Ureter (tissue), 1 donor: ENCODE measurements around the gene PSMF1. TPM values are rescaled to one million over a fixed set of nuclear protein-coding genes. Genes with fewer than 3 reads are reported as not detected.
"Not testable (repeated sequence)": the region's sequence is repeated elsewhere in the genome, so short reads cannot be mapped to it uniquely, and the experiment has no call there.

ENCODE experiments used
- DNase-seq: peaks from one replicate; pipeline ENCODE4 v3.0.0-alpha.2; 2020; ENCODE audit warnings: low spot score
- total RNA-seq: library from RNA; stranded (reverse); gene quantifications from one replicate; pipeline ENCODE4 v1.2.4, GENCODE V29; 2023
- donor health status: DM: yes; HTN: yes; CAD: no.

The PSMF1 gene
- total RNA-seq, 1 donor from 2014 or later = 184 TPM

- DNase-seq = no peak
Observed at GRCh38 chr20:1214838-1215261, 96.4 kb downstream of the PSMF1 start.

- no peak for DNase-seq
Observed at GRCh38 chr20:1215386-1216170, 97.2 kb downstream of the PSMF1 start.

- not testable (repeated sequence) for DNase-seq
Observed at GRCh38 chr20:1216527-1217427, 98.4 kb downstream of the PSMF1 start.

Other genes starting within 250 kb of the PSMF1 start
- gene ANGPT4, start 202.3 kb upstream of the PSMF1 start, total RNA-seq = 0.99 TPM
- not detected for gene RSPO4, start 116.3 kb upstream of the PSMF1 start, total RNA-seq
- 3.6 TPM for gene TMEM74B, start 66.4 kb downstream of the PSMF1 start, total RNA-seq
- gene C20orf202, start 84.9 kb downstream of the PSMF1 start, total RNA-seq = 1.2 TPM
- gene RAD21L1, start 107.4 kb downstream of the PSMF1 start, total RNA-seq = not detected
- gene SNPH, start 147.7 kb downstream of the PSMF1 start, total RNA-seq = 6.0 TPM
- gene SDCBP2, start 210.5 kb downstream of the PSMF1 start, total RNA-seq = 15.2 TPM